SK-N-SH (cell line): Measurements from ENCODE around the gene PIK3IP1. TPM values are rescaled to one million over a fixed set of nuclear protein-coding genes. Genes with fewer than 3 reads are reported as not detected.
A peak's percentile ranks its signal among the peaks of the same experiment; 100 is the strongest.

Source experiments
- CTCF ChIA-PET: fragments of 300-600, 350-600 bp; formaldehyde crosslinking; extraction: SDS; loops from one replicate; lab custom pipeline; 2021; lab: Yijun Ruan, JAX
- POLR2A ChIA-PET: fragments of 350-600 bp; sonication (Branson Sonifier 250); formaldehyde crosslinking; extraction: SDS; loops from one replicate; lab custom pipeline; 2020; ENCODE audit warnings: antibody characterized with exemption, inconsistent platforms; lab: Yijun Ruan, JAX
- DNase-seq: peaks from one replicate; pipeline ENCODE4 v3.0.0; 2012
- H2AFZ ChIP-seq: fragments of 200-600 bp; sonication (generic); 2 replicates; pipeline ENCODE4 v1.8.1; 2016; ENCODE audit warnings: antibody characterized with exemption, mild to moderate bottlenecking, low read depth
- H3F3A ChIP-seq: fragments of 200-600 bp; sonication (generic); replicated peaks from 2 replicates; pipeline ENCODE3; 2016; ENCODE audit warnings: antibody characterized with exemption, mild to moderate bottlenecking; ENCODE audit not compliant: insufficient read depth
- H3K27ac ChIP-seq, 2 experiments: fragments of 200-500 bp in 1 of 2; fragments of 200-600 bp in 1 of 2; sonication (Bioruptor generic) in 1 of 2; sonication (generic), shearing (Covaris generic) in 1 of 2; 2 replicates each; pipeline versions ENCODE4 v1.5.1 to v1.6.1; 2014 to 2016; ENCODE audit warnings: low read depth in 2 of 2, inconsistent platforms in 1 of 2, low read length in 1 of 2, mild to moderate bottlenecking in 1 of 2, mixed read lengths in 1 of 2
- H3K27me3 ChIP-seq: fragments of 200-600 bp; sonication (generic), shearing (Covaris generic); 2 replicates; pipeline ENCODE4 v1.6.1; 2016; ENCODE audit warnings: mixed run types; ENCODE audit not compliant: insufficient read depth
- H3K36me3 ChIP-seq, 2 experiments: fragments of 200-500 bp in 1 of 2; fragments of 200-600 bp in 1 of 2; sonication (Bioruptor generic) in 1 of 2; sonication (generic) in 1 of 2; replicated peaks in 1 of 2; 2 replicates each; pipeline versions ENCODE3 to v1.5.1; 2014 to 2016; ENCODE audit warnings: low read length in 1 of 2, mild to moderate bottlenecking in 1 of 2; ENCODE audit not compliant: insufficient read depth in 2 of 2, control insufficient read depth in 1 of 2
- H3K4me1 ChIP-seq, 2 experiments: fragments of 200-500 bp in 1 of 2; fragments of 200-600 bp in 1 of 2; sonication (Bioruptor generic) in 1 of 2; sonication (generic), shearing (Covaris generic) in 1 of 2; 2 replicates each; pipeline versions ENCODE4 v1.5.1 to v1.6.1; 2014 to 2016; ENCODE audit warnings: low read depth in 1 of 2, low read length in 1 of 2, mixed run types in 1 of 2; ENCODE audit not compliant: insufficient read depth in 2 of 2, control insufficient read depth in 1 of 2
- H3K4me2 ChIP-seq: fragments of 200-600 bp; sonication (generic), shearing (Covaris generic); 2 replicates; pipeline ENCODE4 v1.6.1; 2017; ENCODE audit warnings: mixed run types
- H3K4me3 ChIP-seq, 2 experiments: fragments of 200-500 bp in 1 of 2; fragments of 200-600 bp in 1 of 2; sonication (Bioruptor generic) in 1 of 2; sonication (generic), shearing (Covaris generic) in 1 of 2; 2 replicates each; pipeline versions ENCODE4 v1.5.1 to v1.8.1; 2014 to 2016; ENCODE audit warnings: low read depth in 2 of 2, inconsistent platforms in 1 of 2, low read length in 1 of 2, mild to moderate bottlenecking in 1 of 2, mixed read lengths in 1 of 2, moderate library complexity in 1 of 2
- H3K79me2 ChIP-seq: fragments of 200-600 bp; sonication (generic); 2 replicates; pipeline ENCODE4 v1.8.1; 2017; ENCODE audit warnings: mild to moderate bottlenecking; ENCODE audit not compliant: insufficient read depth
- H3K9ac ChIP-seq: fragments of 200-600 bp; sonication (generic); 2 replicates; pipeline ENCODE4 v1.6.1; 2017; ENCODE audit warnings: mixed run types
- H3K9me2 ChIP-seq: fragments of 200-600 bp; sonication (generic); 2 replicates; pipeline ENCODE4 v1.6.1; 2017; ENCODE audit warnings: mixed run types
- H3K9me3 ChIP-seq: fragments of 200-600 bp; sonication (generic); 2 replicates; pipeline ENCODE4 v1.6.1; 2017; ENCODE audit warnings: mixed run types, mild to moderate bottlenecking, moderate library complexity
- H4K20me1 ChIP-seq: fragments of 200-600 bp; sonication (generic); 2 replicates; pipeline ENCODE4 v1.6.1; 2017; ENCODE audit warnings: mild to moderate bottlenecking, mixed run types; ENCODE audit not compliant: insufficient read depth
- EZH2phosphoT487 ChIP-seq: fragments of 200-600 bp; sonication (generic); IDR thresholded peaks from 2 replicates; pipeline ENCODE4 v1.6.1; 2017; ENCODE audit warnings: low read depth, mixed run types, mild to moderate bottlenecking, antibody characterized with exemption, moderate library complexity, borderline replicate concordance
- FOSL2 ChIP-seq: IDR thresholded peaks from 2 replicates; pipeline ENCODE4 v1.4.0; 2012; ENCODE audit warnings: low read depth, mild to moderate bottlenecking, moderate library complexity, borderline replicate concordance
- FOXJ3 ChIP-seq: sonication (generic); formaldehyde crosslinking; IDR thresholded peaks from 2 replicates; pipeline ENCODE4 v1.5.1; 2020; ENCODE audit warnings: mild to moderate bottlenecking, missing genetic modification reagents
- FOXM1 ChIP-seq: IDR thresholded peaks from 2 replicates; pipeline ENCODE4 v1.4.0; 2012; ENCODE audit warnings: low read depth, mild to moderate bottlenecking
- GABPA ChIP-seq: IDR thresholded peaks from 2 replicates; pipeline ENCODE4 v1.4.0; 2012; ENCODE audit warnings: low read depth, mild to moderate bottlenecking
- GATA2 ChIP-seq: sonication (generic); formaldehyde crosslinking; IDR thresholded peaks from 2 replicates; pipeline ENCODE4 v1.5.0; 2020; ENCODE audit warnings: mild to moderate bottlenecking, missing genetic modification reagents
- MEF2A ChIP-seq: IDR thresholded peaks from 2 replicates; pipeline ENCODE4 v1.4.0; 2012; ENCODE audit warnings: low read depth, borderline replicate concordance
- MXI1 ChIP-seq: IDR thresholded peaks from 2 replicates; pipeline ENCODE4 v1.6.1; 2012; ENCODE audit warnings: mild to moderate bottlenecking, low read depth, low read length, improper control_type of control experiment
- NFIC ChIP-seq: IDR thresholded peaks from 2 replicates; pipeline ENCODE4 v1.4.0; 2012; ENCODE audit warnings: borderline replicate concordance
- NRF1 ChIP-seq: IDR thresholded peaks from 2 replicates; pipeline ENCODE4 v1.6.1; 2012; ENCODE audit warnings: low read depth, mild to moderate bottlenecking, low read length
- RAD21 ChIP-seq: IDR thresholded peaks from 2 replicates; pipeline ENCODE4 v1.6.1; 2012; ENCODE audit warnings: mild to moderate bottlenecking, low read length
- REST ChIP-seq: IDR thresholded peaks from 2 replicates; pipeline ENCODE4 v1.6.1; 2012; ENCODE audit warnings: mild to moderate bottlenecking, low read depth, low read length, moderate library complexity
- RXRA ChIP-seq: IDR thresholded peaks from 2 replicates; pipeline ENCODE4 v1.4.0; 2012; ENCODE audit warnings: low read depth, mild to moderate bottlenecking, borderline replicate concordance
- SIN3A ChIP-seq: IDR thresholded peaks from 2 replicates; pipeline ENCODE4 v1.6.1; 2012; ENCODE audit warnings: low read depth, mild to moderate bottlenecking, low read length, moderate library complexity, borderline replicate concordance
- SMC3 ChIP-seq: IDR thresholded peaks from 2 replicates; pipeline ENCODE4 v1.6.1; 2012; ENCODE audit warnings: low read depth, low read length, improper control_type of control experiment
- TAF1 ChIP-seq: IDR thresholded peaks from 2 replicates; pipeline ENCODE4 v1.6.1; 2012; ENCODE audit warnings: low read depth, mild to moderate bottlenecking, low read length, moderate library complexity, borderline replicate concordance
- TEAD4 ChIP-seq: IDR thresholded peaks from 2 replicates; pipeline ENCODE4 v1.4.0; 2012; ENCODE audit warnings: mild to moderate bottlenecking, borderline replicate concordance; ENCODE audit not compliant: insufficient read depth
- ZBTB33 ChIP-seq: IDR thresholded peaks from 2 replicates; pipeline ENCODE4 v1.4.0; 2012; ENCODE audit warnings: low read depth, borderline replicate concordance
- WGBS: methylation state at CpG from one replicate; pipeline ENCODE4 v1.1.6; 2017; ENCODE audit warnings: low lambda C conversion rate; 5-methylcytosine and 5-hydroxymethylcytosine counted together
- polyA plus RNA-seq, 3 experiments: library from polyadenylated mRNA; depleted of rRNA; stranded (reverse); fragments of >200 nt; gene quantifications; 2 replicates each; pipeline ENCODE4 v1.2.3, GENCODE V29; 2012
- TF ChIP-seq, protein P1 (sequence below): fragments of 200-600 bp; sonication (generic); IDR thresholded peaks from 2 replicates; pipeline ENCODE4 v1.6.1; 2017; ENCODE audit warnings: antibody characterized with exemption, mild to moderate bottlenecking, moderate library complexity
- TF ChIP-seq, protein P2 (sequence below): fragments of 150-350 bp; IDR thresholded peaks from 2 replicates; pipeline ENCODE4 v1.6.1; 2017; ENCODE audit warnings: antibody characterized with exemption, low read length, low read depth, borderline replicate concordance

Gene PIK3IP1
- polyA plus RNA-seq, 1 of the 3 experiments (the other 2 are of a cell fraction) = 8.6 TPM

- CTCF ChIA-PET = interaction anchor here (0.7 to 4.5 kb wide), 31 partner anchors 9 to 215 kb away, joined by 3 to 58 read pairs (median 6); partner anchors contain the start of genes LIMK2 and PIK3IP1
Observed at GRCh38 chr22:31313366-31314147, 21.3 kb upstream of the PIK3IP1 start.

More at GRCh38 chr22:31313366-31314147, 21.3 kb upstream of the PIK3IP1 start:
- H3K36me3 ChIP-seq = no peaks in the 10 kb centered on the region
- POLR2A ChIA-PET = interaction anchor here (0.7 kb wide), 1 partner anchor 24 kb away, joined by 3 read pairs; no protein-coding TSS in a partner anchor
- H3K4me3 ChIP-seq = no peak overlapping the region
- H3K79me2 ChIP-seq = no peaks in the 10 kb centered on the region
- H3K4me2 ChIP-seq = no peak overlapping the region
- H3K4me1 ChIP-seq = peaks cover 0 to 2% of the 10 kb centered on the region in 2 experiments; a peak in 1 of 4 replicates
- H4K20me1 ChIP-seq = no peaks in the 10 kb centered on the region
- H3K27me3 ChIP-seq = no peaks in the 10 kb centered on the region
- peak; percentile 72 for DNase-seq
- TF ChIP-seq ZBTB33 (no peak), FOXJ3 (CRISPR knock-in tag) (no peak), SIN3A (no peak), GATA2 (CRISPR knock-in tag) (no peak), TAF1 (no peak), NFIC (peak; percentile 33; the same call in 1 of the 2 replicates), FOXM1 (no peak), RAD21 (peak; percentile 66), RXRA (no peak), GABPA (no peak), MEF2A (no peak), SMC3 (peak; percentile 59), MXI1 (no peak), REST (no peak), TEAD4 (no peak), FOSL2 (no peak), EZH2phosphoT487 (no peak), NRF1 (0 out of 2 replicates have a peak, but pooled peaks have one; percentile 9)
- TF ChIP-seq, protein P1, sequence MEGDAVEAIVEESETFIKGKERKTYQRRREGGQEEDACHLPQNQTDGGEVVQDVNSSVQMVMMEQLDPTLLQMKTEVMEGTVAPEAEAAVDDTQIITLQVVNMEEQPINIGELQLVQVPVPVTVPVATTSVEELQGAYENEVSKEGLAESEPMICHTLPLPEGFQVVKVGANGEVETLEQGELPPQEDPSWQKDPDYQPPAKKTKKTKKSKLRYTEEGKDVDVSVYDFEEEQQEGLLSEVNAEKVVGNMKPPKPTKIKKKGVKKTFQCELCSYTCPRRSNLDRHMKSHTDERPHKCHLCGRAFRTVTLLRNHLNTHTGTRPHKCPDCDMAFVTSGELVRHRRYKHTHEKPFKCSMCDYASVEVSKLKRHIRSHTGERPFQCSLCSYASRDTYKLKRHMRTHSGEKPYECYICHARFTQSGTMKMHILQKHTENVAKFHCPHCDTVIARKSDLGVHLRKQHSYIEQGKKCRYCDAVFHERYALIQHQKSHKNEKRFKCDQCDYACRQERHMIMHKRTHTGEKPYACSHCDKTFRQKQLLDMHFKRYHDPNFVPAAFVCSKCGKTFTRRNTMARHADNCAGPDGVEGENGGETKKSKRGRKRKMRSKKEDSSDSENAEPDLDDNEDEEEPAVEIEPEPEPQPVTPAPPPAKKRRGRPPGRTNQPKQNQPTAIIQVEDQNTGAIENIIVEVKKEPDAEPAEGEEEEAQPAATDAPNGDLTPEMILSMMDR = peak; percentile 93
- TF ChIP-seq, protein P2, sequence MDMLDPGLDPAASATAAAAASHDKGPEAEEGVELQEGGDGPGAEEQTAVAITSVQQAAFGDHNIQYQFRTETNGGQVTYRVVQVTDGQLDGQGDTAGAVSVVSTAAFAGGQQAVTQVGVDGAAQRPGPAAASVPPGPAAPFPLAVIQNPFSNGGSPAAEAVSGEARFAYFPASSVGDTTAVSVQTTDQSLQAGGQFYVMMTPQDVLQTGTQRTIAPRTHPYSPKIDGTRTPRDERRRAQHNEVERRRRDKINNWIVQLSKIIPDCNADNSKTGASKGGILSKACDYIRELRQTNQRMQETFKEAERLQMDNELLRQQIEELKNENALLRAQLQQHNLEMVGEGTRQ = no peak
- H3K9ac ChIP-seq = no peak overlapping the region
- no peaks in the 10 kb centered on the region for H3K9me2 ChIP-seq
- H3K9me3 ChIP-seq = peaks cover 6% of the 10 kb centered on the region; the same call in 1 of the 2 replicates
- H3F3A ChIP-seq = no peaks in the 10 kb centered on the region
- 53% methylated on average over 6 of the region's 6 CpGs for WGBS
- H2AFZ ChIP-seq = peak overlapping the region; percentile 58; the same call in 1 of the 2 replicates
- H3K27ac ChIP-seq = 0 out of 4 replicates have a peak overlapping the region, but pooled peaks of 1 of the 2 experiments have one; percentile 8
